Measurements from ENCODE around the gene DMAC1.

The DMAC1 gene

GRCh38 chr9:7783635-7784063 lies 15.9 kb downstream of the DMAC1 start:
- no peak for DNase-seq (ENCODE audit: low read depth)
- TF ChIP-seq MYC (IDR thresholded peaks at IDR 0.05; ENCODE audit: low read depth, low read length) (no peak), POLR2A (IDR thresholded peaks at IDR 0.05; ENCODE audit: extremely low read depth, insufficient read length) (no peak), MAX (IDR thresholded peaks at IDR 0.05; ENCODE audit: low read depth, low read length) (no peak)
- TF ChIP-seq, protein P1, sequence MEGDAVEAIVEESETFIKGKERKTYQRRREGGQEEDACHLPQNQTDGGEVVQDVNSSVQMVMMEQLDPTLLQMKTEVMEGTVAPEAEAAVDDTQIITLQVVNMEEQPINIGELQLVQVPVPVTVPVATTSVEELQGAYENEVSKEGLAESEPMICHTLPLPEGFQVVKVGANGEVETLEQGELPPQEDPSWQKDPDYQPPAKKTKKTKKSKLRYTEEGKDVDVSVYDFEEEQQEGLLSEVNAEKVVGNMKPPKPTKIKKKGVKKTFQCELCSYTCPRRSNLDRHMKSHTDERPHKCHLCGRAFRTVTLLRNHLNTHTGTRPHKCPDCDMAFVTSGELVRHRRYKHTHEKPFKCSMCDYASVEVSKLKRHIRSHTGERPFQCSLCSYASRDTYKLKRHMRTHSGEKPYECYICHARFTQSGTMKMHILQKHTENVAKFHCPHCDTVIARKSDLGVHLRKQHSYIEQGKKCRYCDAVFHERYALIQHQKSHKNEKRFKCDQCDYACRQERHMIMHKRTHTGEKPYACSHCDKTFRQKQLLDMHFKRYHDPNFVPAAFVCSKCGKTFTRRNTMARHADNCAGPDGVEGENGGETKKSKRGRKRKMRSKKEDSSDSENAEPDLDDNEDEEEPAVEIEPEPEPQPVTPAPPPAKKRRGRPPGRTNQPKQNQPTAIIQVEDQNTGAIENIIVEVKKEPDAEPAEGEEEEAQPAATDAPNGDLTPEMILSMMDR (IDR thresholded peaks at IDR 0.05; ENCODE audit: low read depth, low read length), result no peak
- no peak overlapping the region for H3K4me3 ChIP-seq (ENCODE audit: low read depth, low read length)

- TF ChIP-seq POLR2A (IDR thresholded peaks at IDR 0.05; ENCODE audit: extremely low read depth, insufficient read length) (no peak), MAX (IDR thresholded peaks at IDR 0.05; ENCODE audit: low read depth, low read length) (no peak), MYC (IDR thresholded peaks at IDR 0.05; ENCODE audit: low read depth, low read length) (no peak)
- TF ChIP-seq, protein P1 (IDR thresholded peaks at IDR 0.05; ENCODE audit: low read depth, low read length), result no peak
- no peak for DNase-seq (ENCODE audit: low read depth)
- H3K4me3 ChIP-seq (ENCODE audit: low read depth, low read length), result no peak overlapping the region
Measured at GRCh38 chr9:7782400-7783120, 17.0 kb downstream of the DMAC1 start.

- TF ChIP-seq POLR2A (IDR thresholded peaks at IDR 0.05; ENCODE audit: extremely low read depth, insufficient read length) (no peak), MAX (IDR thresholded peaks at IDR 0.05; ENCODE audit: low read depth, low read length) (no peak)
- DNase-seq (ENCODE audit: low read depth), result no peak
- no peak overlapping the region for H3K4me3 ChIP-seq (ENCODE audit: low read depth, low read length)
Measured at GRCh38 chr9:7780261-7780988, 19.2 kb downstream of the DMAC1 start.

DNA sequence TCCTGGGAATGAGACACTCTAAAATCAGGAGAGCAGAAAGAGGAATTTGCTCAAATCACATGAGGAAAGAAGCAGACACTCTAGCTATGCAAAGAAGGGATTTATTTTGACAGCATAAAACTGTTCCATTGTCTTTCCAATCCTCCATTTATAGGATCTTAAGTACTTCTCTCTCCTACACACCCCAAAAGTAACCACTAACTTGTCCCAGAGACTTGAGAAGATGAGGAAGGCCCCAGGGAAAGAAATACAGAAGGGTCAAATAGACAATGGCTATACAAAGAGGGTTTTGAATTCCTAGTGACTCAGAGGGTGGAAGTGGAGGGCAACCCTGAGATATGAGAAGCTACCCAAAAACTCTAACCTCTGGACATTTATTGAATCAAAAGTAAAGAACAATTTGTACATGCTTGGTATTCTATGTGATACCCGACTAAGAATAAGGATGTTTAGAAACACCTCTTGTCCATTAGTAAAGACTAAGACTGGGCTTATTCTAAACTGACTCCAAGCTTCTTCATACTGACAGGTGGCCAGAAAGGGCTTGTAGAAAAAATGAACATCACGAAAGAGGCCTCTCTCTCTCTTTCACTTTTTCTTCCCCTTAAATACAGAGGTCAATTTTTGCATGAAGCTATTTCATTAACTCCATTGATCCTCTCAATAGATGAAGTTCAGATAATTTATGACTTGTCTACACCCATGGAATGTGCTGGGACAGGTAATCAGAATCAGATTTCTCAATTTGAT lies 20.6 kb downstream of the DMAC1 start:
- TF ChIP-seq MAX (IDR thresholded peaks at IDR 0.05; ENCODE audit: low read depth, low read length) (no peak), POLR2A (IDR thresholded peaks at IDR 0.05; ENCODE audit: extremely low read depth, insufficient read length) (no peak), MYC (IDR thresholded peaks at IDR 0.05; ENCODE audit: low read depth, low read length) (no peak)
- TF ChIP-seq, protein P1 (IDR thresholded peaks at IDR 0.05; ENCODE audit: low read depth, low read length), result no peak
- DNase-seq (ENCODE audit: low read depth), result no peak
- H3K4me3 ChIP-seq (ENCODE audit: low read depth, low read length), result no peak overlapping the region

DNA sequence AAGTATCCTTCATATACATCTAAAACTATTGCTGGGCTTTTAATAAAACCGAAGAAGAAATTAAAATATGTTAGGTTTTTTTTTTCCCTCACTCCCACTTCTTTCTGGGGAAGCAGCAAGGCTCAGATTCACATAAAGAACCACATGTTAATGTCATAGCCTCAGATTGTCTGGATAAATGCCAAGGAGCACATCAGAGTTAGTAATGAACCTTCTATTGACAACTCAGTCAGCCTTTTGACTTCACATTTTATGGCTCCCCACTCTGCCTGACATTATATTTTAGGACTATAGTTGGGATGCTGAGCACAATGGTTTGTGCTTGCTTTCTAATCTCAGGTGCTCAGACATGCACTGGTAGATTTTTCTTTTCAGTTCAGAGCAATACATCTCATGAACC lies 21.8 kb downstream of the DMAC1 start:
- H3K4me3 ChIP-seq (ENCODE audit: low read depth, low read length), result no peak overlapping the region
- no peak for DNase-seq (ENCODE audit: low read depth)

More for the DNA sequence above, 21.8 kb downstream of the DMAC1 start:
- TF ChIP-seq POLR2A (IDR thresholded peaks at IDR 0.05; ENCODE audit: extremely low read depth, insufficient read length) (no peak), MAX (IDR thresholded peaks at IDR 0.05; ENCODE audit: low read depth, low read length) (no peak), MYC (IDR thresholded peaks at IDR 0.05; ENCODE audit: low read depth, low read length) (no peak)
- TF ChIP-seq, protein P1 (IDR thresholded peaks at IDR 0.05; ENCODE audit: low read depth, low read length), result no peak

Data from NB4 (cell line).